ENCODE results near the gene CHRND.

Gene CHRND

GRCh38 chr2:232511336-232511890 lies 14.5 kb upstream of the CHRND start:
- Histone ChIP-seq H3K9me3 (ENCODE audit: control insufficient read depth, insufficient read depth, low read length) (no peaks in the 10 kb centered on the region), H3K36me3 (ENCODE audit: control insufficient read depth, insufficient read depth, low read length) (no peaks in the 10 kb centered on the region), H3K27ac (ENCODE audit: low read depth, low read length) (no peak overlapping the region), H3K9ac (ENCODE audit: low read depth, low read length) (no peak overlapping the region), H3K4me3 (ENCODE audit: low read depth, low read length) (no peak overlapping the region), H3K27me3 (ENCODE audit: control insufficient read depth, insufficient read depth, low read length) (peaks cover 10% of the 10 kb centered on the region), H3K4me1 (ENCODE audit: control insufficient read depth, insufficient read depth, low read length) (no peaks in the 10 kb centered on the region)

GRCh38 chr2:232512602-232513001 lies 13.4 kb upstream of the CHRND start:
- H3K4me1 ChIP-seq (ENCODE audit: control insufficient read depth, insufficient read depth, low read length): no peaks in the 10 kb centered on the region
- no peak overlapping the region for H3K4me3 ChIP-seq (ENCODE audit: low read depth, low read length)
- H3K9me3 ChIP-seq (ENCODE audit: control insufficient read depth, insufficient read depth, low read length): no peaks in the 10 kb centered on the region
- no peak overlapping the region for H3K9ac ChIP-seq (ENCODE audit: low read depth, low read length)
- no peaks in the 10 kb centered on the region for H3K36me3 ChIP-seq (ENCODE audit: control insufficient read depth, insufficient read depth, low read length)
- H3K27ac ChIP-seq (ENCODE audit: low read depth, low read length): no peak overlapping the region
- no peaks in the 10 kb centered on the region for H3K27me3 ChIP-seq (ENCODE audit: control insufficient read depth, insufficient read depth, low read length)

- no peak overlapping the region for H3K4me3 ChIP-seq (ENCODE audit: low read depth, low read length)
- H3K27me3 ChIP-seq (ENCODE audit: control insufficient read depth, insufficient read depth, low read length): no peaks in the 10 kb centered on the region
- H3K9ac ChIP-seq (ENCODE audit: low read depth, low read length): no peak overlapping the region
- no peaks in the 10 kb centered on the region for H3K4me1 ChIP-seq (ENCODE audit: control insufficient read depth, insufficient read depth, low read length)
- no peaks in the 10 kb centered on the region for H3K36me3 ChIP-seq (ENCODE audit: control insufficient read depth, insufficient read depth, low read length)
- H3K27ac ChIP-seq (ENCODE audit: low read depth, low read length): no peak overlapping the region
- no peaks in the 10 kb centered on the region for H3K9me3 ChIP-seq (ENCODE audit: control insufficient read depth, insufficient read depth, low read length)
Measured at GRCh38 chr2:232513353-232513752, 12.6 kb upstream of the CHRND start.

- Histone ChIP-seq H3K9me3 (ENCODE audit: control insufficient read depth, insufficient read depth, low read length) (no peaks in the 10 kb centered on the region), H3K27ac (ENCODE audit: low read depth, low read length) (no peak overlapping the region), H3K4me1 (ENCODE audit: control insufficient read depth, insufficient read depth, low read length) (no peaks in the 10 kb centered on the region), H3K4me3 (ENCODE audit: low read depth, low read length) (no peak overlapping the region), H3K36me3 (ENCODE audit: control insufficient read depth, insufficient read depth, low read length) (no peaks in the 10 kb centered on the region), H3K9ac (ENCODE audit: low read depth, low read length) (no peak overlapping the region), H3K27me3 (ENCODE audit: control insufficient read depth, insufficient read depth, low read length) (peaks cover 12% of the 10 kb centered on the region)
Measured at GRCh38 chr2:232515639-232516038, 10.3 kb upstream of the CHRND start.

GRCh38 chr2:232516551-232516950 lies 9.4 kb upstream of the CHRND start:
- Histone ChIP-seq H3K4me3 (ENCODE audit: low read depth, low read length) (no peak overlapping the region), H3K9ac (ENCODE audit: low read depth, low read length) (no peak overlapping the region), H3K4me1 (ENCODE audit: control insufficient read depth, insufficient read depth, low read length) (peaks cover under 1% of the 10 kb centered on the region; the same call in 1 of the 2 replicates), H3K27me3 (ENCODE audit: control insufficient read depth, insufficient read depth, low read length) (peaks cover 21% of the 10 kb centered on the region), H3K27ac (ENCODE audit: low read depth, low read length) (no peak overlapping the region), H3K36me3 (ENCODE audit: control insufficient read depth, insufficient read depth, low read length) (no peaks in the 10 kb centered on the region), H3K9me3 (ENCODE audit: control insufficient read depth, insufficient read depth, low read length) (no peaks in the 10 kb centered on the region)

GRCh38 chr2:232518844-232519243 lies 7.1 kb upstream of the CHRND start:
- peaks cover 4% of the 10 kb centered on the region; the same call in 1 of the 2 replicates for H3K4me1 ChIP-seq (ENCODE audit: control insufficient read depth, insufficient read depth, low read length)
- H3K4me3 ChIP-seq (ENCODE audit: low read depth, low read length): no peak overlapping the region
- no peaks in the 10 kb centered on the region for H3K36me3 ChIP-seq (ENCODE audit: control insufficient read depth, insufficient read depth, low read length)
- H3K27me3 ChIP-seq (ENCODE audit: control insufficient read depth, insufficient read depth, low read length): peaks cover 44% of the 10 kb centered on the region
- no peak overlapping the region for H3K9ac ChIP-seq (ENCODE audit: low read depth, low read length)
- no peaks in the 10 kb centered on the region for H3K9me3 ChIP-seq (ENCODE audit: control insufficient read depth, insufficient read depth, low read length)
- H3K27ac ChIP-seq (ENCODE audit: low read depth, low read length): no peak overlapping the region

- H3K27ac ChIP-seq (ENCODE audit: low read depth, low read length): no peak within 1 kb of the TSS
- H3K4me1 ChIP-seq (ENCODE audit: control insufficient read depth, insufficient read depth, low read length): peaks cover 8% of the 10 kb centered on the region; the same call in 1 of the 2 replicates
- no peaks in the 10 kb centered on the region for H3K36me3 ChIP-seq (ENCODE audit: control insufficient read depth, insufficient read depth, low read length)
- no peak within 1 kb of the TSS for H3K4me3 ChIP-seq (ENCODE audit: low read depth, low read length)
- peaks cover 54% of the 10 kb centered on the region for H3K27me3 ChIP-seq (ENCODE audit: control insufficient read depth, insufficient read depth, low read length)
- H3K9me3 ChIP-seq (ENCODE audit: control insufficient read depth, insufficient read depth, low read length): no peaks in the 10 kb centered on the region
- no peak within 1 kb of the TSS for H3K9ac ChIP-seq (ENCODE audit: low read depth, low read length)
Measured at GRCh38 chr2:232519581-232520438, 6.2 kb upstream of the CHRND start, which contains the start of gene PRSS56. PRSS56 (plus strand) TSS chr2:232520388; CDS start chr2:232520599, 211 bp downstream.

- peaks cover 59% of the 10 kb centered on the region for H3K27me3 ChIP-seq (ENCODE audit: control insufficient read depth, insufficient read depth, low read length)
- no peak overlapping the region for H3K9ac ChIP-seq (ENCODE audit: low read depth, low read length)
- no peaks in the 10 kb centered on the region for H3K36me3 ChIP-seq (ENCODE audit: control insufficient read depth, insufficient read depth, low read length)
- no peaks in the 10 kb centered on the region for H3K9me3 ChIP-seq (ENCODE audit: control insufficient read depth, insufficient read depth, low read length)
- no peak overlapping the region for H3K27ac ChIP-seq (ENCODE audit: low read depth, low read length)
- H3K4me3 ChIP-seq (ENCODE audit: low read depth, low read length): no peak overlapping the region
- H3K4me1 ChIP-seq (ENCODE audit: control insufficient read depth, insufficient read depth, low read length): peaks cover 8% of the 10 kb centered on the region; the same call in 1 of the 2 replicates
Measured at GRCh38 chr2:232520489-232520888, 5.5 kb upstream of the CHRND start.

GRCh38 chr2:232521098-232521497 lies 4.9 kb upstream of the CHRND start:
- Histone ChIP-seq H3K4me1 (ENCODE audit: control insufficient read depth, insufficient read depth, low read length) (peaks cover 8% of the 10 kb centered on the region; the same call in 1 of the 2 replicates), H3K9me3 (ENCODE audit: control insufficient read depth, insufficient read depth, low read length) (no peaks in the 10 kb centered on the region), H3K27ac (ENCODE audit: low read depth, low read length) (no peak overlapping the region), H3K27me3 (ENCODE audit: control insufficient read depth, insufficient read depth, low read length) (peaks cover 59% of the 10 kb centered on the region), H3K4me3 (ENCODE audit: low read depth, low read length) (no peak overlapping the region), H3K36me3 (ENCODE audit: control insufficient read depth, insufficient read depth, low read length) (no peaks in the 10 kb centered on the region), H3K9ac (ENCODE audit: low read depth, low read length) (no peak overlapping the region)

GRCh38 chr2:232521959-232522622 lies 3.9 kb upstream of the CHRND start:
- H3K4me1 ChIP-seq (ENCODE audit: control insufficient read depth, insufficient read depth, low read length): peaks cover 8% of the 10 kb centered on the region; the same call in 1 of the 2 replicates
- no peaks in the 10 kb centered on the region for H3K9me3 ChIP-seq (ENCODE audit: control insufficient read depth, insufficient read depth, low read length)
- H3K4me3 ChIP-seq (ENCODE audit: low read depth, low read length): peak overlapping the region; percentile 46; the same call in 1 of the 2 replicates
- no peak overlapping the region for H3K27ac ChIP-seq (ENCODE audit: low read depth, low read length)
- no peak overlapping the region for H3K9ac ChIP-seq (ENCODE audit: low read depth, low read length)
- H3K27me3 ChIP-seq (ENCODE audit: control insufficient read depth, insufficient read depth, low read length): peaks cover 59% of the 10 kb centered on the region
- H3K36me3 ChIP-seq (ENCODE audit: control insufficient read depth, insufficient read depth, low read length): no peaks in the 10 kb centered on the region

All from HUES48 (cell line).